ENCODE data around the gene ACOXL.
"Not testable (repeated sequence)": the region's sequence is repeated elsewhere in the genome, so short reads cannot be mapped to it uniquely, and the experiment has no call there.

ACOXL gene

DNA sequence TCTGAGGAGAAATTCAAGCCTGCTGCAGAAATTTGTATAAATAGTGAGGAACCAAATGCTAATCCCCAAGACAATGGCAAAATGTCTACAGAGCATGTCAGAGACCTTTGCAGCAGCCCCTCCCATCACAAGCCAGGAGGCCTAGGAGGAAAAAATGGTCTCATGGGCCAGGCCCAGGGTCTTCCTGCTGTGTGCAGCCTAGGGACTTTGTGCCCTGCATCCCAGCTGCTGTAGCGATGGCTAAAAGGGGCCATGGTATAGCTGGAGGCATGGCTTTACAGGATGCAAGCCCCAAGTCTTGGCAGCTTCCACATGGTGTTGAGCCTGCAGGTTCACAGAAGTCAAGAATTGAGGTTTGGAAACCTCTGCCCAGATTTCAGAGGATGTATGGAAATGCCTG, 197.2 kb downstream of the ACOXL start:
- DNase-seq (ENCODE audit: low read depth), result no peak

DNA sequence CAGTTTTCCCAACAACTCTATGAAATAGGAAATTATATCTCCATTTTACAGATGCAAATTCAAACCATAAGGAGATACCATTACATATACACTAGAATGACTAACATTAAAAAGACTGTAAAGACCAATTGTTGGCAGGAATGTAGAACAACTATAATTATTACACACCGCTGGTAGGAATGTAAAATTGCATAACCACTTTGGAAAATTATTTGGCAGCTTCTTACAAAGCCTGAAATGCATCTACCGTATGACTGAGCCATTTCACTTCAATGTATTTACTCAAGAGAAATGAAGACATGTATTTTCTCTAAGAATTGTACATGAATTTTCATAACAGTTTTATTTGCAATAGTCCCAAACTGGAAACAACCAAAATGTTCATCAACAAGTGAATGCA, 199.3 kb downstream of the ACOXL start:
- DNase-seq (ENCODE audit: low read depth), result no peak

DNA sequence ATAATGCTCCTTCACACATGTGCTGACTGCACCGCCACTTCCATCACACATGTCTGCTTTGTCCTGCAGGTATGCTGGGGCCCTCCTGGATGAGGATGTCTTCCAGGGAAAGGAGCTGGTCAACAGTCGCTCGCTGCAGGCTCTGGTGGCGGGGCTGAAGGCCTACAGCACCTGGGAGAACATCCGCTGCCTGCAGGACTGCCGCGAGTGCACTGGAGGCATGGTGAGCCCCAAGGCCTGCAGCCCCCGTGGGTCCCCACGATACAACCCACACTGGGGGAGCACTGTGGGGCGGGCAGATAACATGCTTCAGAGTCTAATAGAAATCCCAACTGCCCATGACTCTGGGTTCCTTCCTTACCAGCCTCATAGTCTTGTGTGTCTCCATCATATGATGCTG, 201.0 kb downstream of the ACOXL start:
- no peak for DNase-seq (ENCODE audit: low read depth)

DNA sequence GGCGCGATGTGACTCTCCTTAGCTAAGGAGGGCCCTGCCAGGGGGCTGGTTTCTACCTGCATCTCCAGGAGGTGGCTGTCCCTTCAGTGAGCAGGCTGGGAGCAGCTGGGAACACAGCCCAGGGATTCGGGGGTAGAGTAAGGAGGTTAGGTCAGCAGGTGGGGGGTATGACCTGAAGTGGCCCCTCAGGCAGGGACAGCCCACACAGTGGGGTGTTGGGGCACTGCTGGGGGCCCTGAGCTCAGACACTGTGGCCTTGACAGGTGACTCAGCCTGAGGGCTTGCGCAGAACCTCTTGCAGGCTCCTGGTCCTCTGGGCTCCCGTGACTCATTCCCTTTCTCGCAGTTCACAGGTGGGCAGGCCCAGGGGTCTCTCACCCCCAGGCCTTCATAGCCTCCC, 202.6 kb downstream of the ACOXL start:
- no peak for DNase-seq (ENCODE audit: low read depth)

DNA sequence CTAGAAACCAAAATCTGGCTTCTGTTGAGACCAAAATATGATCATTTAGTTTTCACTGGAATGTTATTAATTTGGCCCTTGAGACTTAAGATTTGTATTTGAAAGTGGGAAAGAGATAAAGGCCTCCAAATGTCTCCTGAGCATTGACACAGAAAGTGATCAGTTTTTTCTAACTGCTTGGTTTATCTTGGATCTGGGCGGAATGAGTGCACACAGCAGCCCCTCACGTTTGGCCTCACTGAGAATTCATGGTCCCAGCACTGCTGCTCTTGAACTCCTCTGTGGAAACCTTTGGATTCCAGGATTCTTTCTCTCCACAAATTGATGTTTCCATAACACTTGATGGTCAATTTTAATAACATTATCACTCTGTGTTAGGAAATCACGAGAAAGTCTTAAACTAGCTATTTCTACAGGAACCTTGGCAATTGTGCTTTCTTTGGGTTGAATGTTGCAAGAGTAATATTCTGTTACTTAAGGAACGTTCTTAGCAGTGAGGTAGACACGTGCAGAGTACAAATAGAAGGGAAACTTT, 208.1 kb downstream of the ACOXL start:
- DNase-seq (ENCODE audit: low read depth), result no peak

DNA sequence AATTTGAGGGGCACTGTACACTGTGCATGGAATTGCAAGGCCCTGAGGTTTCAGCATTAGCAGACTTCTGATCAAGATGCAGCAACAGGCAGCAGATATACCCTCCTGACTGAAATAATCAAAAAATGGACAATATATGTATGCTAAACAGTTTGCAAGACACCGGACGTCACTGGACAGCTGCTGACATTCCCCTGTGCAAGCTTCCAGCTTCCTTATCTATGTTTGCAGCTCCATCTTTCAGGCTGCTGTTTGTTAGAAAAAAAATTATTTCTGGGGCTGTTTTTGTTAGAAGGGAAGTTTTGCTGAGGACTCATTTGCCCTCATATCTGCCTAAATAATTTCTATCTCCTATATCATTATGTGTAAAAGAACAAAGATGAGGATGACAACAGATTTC, 208.9 kb downstream of the ACOXL start:
- DNase-seq (ENCODE audit: low read depth), result no peak

DNA sequence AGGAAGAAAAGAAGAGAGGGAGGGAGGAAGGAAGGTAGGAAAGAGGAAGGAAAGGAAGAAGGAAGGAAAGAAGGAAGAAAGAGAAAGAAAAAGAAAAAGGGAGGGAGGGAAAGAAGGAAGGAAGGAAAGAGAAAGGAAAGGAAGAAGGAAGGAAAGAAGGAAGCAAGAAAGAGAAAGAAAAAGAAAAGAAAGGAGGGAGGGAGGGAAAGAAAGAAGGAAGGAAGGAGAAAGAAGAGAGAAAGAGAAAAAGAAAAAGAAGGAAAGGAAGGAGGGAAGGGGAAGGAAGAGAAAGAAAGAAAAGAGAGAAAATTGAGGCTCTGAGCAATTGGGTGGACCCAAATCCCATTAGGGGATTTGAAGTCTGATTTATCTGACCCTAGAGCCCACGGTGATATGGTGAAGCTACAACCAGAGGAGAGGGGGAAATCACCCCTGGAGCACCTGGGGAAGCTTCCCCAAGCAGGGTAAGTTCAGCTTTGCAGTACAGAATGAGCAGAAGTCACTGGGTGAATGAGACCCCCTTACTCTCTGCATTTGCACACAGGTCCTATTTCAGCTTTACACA, 210.8 kb downstream of the ACOXL start:
- no peak for DNase-seq (ENCODE audit: low read depth)

DNA sequence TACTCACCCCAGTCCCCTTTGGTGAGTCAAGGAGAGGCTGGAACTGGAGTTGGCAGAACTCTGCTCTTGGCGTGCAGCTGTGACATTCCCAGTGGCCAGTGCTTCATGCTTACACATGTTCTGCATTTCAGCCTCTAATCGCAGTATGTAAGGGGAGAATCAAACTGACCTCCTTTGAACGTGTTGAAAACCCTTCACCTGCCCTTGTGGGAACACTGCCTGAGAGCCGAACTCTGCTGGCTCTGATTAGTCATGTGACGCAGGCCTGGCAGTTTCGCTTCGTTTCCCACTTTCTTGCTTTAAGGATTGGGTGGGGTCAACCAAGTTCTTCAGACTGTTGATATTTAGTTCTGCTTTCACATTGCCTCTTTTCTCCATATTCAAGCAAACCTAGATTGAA, 214.5 kb downstream of the ACOXL start:
- no peak for DNase-seq (ENCODE audit: low read depth)

DNA sequence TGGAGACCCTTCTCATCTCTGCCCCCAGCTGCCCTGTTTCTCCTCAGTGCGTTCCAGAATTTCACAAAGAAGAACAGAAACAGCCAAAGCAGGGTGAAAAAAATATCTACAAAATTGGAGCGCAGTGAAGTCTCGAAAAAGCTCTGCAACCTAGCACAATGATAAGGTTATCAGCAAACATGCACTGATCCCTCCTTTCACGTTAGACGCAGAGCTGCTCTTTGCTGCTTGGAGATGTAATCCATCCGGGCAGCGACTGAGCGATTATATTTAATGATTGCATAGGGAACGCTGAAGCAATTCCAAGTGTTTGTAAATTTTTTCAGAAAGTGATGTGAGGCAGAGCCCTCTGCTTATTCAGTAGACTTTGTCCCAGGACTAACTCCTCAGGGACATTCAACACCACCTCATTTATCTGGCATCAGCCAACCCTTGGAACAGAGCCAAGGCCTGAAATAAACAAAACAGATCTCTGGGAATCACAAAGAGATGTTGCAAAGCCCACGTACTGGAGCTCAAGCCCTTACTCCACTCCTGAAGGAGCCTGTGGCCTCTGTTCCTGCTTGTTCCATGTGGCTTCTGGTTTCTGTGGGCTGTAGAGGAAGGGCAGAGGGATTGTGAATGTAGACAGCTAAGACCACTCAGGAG, 215.8 kb downstream of the ACOXL start:
- DNase-seq (ENCODE audit: low read depth), result no peak

DNA sequence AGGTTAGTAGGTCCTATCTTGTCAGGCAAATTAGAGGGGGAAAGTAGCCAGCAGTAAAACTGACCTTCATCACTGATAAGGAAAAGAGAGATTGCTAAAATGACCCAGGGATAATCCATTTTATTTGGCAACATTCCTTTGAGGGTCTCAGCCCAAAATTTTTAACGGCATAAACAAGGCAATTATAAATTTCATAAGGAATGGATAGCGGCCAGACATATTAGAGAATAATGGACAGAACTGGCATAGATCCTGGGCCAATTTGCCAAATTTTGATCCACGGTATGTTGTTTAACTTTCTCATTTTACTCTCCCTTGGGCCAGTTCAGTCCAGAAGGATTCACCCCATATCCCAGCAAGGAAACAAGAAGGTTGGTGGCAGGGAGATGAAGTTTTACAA, 217.9 kb downstream of the ACOXL start:
- no peak for DNase-seq (ENCODE audit: low read depth)

DNA sequence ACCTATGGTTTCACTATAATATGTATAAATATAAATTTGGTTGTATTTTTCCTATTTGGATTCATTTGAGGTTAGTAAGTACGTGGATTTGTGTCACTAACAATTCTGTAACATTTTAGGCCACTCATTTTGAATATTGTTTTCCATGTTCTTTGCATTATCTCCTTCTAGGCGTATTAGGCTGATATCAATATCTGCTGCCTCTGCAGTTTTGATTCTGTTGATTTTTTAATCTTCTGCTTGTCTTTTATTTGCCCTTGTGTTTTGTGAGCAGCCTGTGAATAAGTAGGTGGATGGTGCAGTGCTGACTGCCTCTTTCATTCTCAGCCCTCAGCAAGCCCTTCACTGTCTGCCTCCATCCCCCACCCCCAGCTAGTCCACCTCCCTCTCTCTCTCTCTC, 222.7 kb downstream of the ACOXL start:
- DNase-seq (ENCODE audit: low read depth), result no peak

DNA sequence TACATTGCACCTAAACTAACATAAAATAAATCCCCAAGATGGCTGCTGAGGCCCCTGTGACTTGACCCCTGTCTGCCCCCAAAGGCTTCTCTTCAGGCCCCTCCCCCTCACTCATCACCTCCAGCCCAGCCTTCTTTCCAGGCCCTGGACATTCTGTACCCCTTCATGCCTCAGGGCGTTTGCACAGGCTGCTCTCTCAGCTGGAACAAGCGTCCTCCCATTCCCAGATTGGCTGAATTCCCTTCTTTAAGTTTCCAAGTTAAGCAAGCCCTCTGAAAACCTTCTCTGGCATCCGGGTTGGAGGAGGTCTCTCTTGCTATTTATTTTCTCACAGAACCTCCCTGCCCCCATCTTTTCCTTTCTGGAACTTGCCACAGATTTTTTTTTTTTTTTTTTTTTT, 223.2 kb downstream of the ACOXL start:
- DNase-seq (ENCODE audit: low read depth), result no peak

DNA sequence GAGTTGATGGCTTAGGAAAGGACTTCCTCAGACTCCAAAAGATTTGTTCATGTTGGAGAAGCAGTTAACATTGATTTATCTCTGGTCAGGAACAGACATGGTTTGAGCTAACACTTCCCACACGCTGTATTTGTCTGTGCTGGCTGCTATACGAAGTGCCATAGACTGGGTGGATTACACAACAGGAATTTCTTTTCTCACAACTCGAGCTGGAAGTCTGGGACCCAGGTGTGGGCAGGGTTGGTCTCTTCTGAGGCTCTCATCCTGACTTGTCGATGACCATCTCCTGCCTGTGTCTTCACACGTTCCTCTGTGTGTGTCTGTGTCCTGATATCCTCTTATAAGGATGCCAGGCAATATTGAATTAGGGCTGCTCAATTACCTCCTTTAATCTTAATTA, 224.9 kb downstream of the ACOXL start:
- no peak for DNase-seq (ENCODE audit: low read depth)

DNA sequence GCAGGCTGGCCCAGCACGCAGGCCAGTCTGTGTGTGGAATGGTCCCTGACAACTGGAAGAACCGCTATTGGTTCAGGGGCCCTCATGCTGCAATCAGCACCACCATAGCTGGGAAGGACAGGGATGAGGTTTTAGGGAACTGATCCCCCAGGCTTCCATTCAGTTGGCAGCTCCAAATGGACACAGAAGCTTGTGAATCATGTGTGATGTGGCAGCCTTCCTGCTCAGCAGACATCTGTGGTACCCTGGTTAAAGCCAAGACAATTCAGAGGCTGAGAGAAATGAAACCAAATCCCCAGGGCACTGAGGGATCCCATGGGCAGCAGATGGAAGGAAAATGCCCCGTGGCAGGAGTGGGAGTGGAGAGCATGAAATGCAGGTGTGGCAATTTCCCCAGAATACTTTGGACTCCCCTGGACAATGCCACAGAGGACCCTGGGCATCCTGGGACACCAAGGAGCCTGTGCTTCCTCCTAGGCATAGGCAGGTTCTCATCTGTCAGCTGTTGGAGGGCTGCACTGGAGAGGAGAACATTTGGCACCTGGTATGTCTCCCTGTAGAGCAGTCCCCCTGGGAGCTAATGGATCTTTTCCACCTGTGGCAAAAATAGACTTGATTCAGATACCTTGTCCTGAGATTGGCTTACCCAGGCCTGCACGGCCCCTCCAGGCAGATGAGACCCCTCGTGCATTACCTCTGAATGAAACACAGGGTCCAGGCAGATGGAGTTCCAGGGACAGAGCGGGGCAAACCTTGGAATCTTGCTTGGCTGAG, 226.2 kb downstream of the ACOXL start:
- no peak for DNase-seq (ENCODE audit: low read depth)

DNA sequence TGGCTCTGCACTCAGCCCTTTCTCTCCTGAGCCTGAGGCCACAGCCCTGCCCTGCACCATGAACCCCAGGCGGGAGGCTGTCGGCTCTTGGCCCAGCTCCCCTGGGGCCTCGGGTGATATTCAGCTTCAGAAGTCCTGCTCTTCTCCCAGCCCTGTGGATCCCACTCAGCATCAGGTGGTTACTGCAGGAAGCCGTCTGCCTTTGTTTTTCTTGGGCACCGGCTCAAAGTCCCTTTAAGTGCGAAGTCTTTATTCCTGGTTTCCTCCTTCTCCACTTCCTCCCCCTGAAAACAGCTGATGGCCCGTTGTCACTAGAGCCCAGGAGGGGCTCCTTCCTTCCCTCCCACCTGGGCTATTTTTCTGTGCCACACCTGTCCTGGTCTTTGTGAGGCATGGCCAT, 226.8 kb downstream of the ACOXL start:
- no peak for DNase-seq (ENCODE audit: low read depth)

DNA sequence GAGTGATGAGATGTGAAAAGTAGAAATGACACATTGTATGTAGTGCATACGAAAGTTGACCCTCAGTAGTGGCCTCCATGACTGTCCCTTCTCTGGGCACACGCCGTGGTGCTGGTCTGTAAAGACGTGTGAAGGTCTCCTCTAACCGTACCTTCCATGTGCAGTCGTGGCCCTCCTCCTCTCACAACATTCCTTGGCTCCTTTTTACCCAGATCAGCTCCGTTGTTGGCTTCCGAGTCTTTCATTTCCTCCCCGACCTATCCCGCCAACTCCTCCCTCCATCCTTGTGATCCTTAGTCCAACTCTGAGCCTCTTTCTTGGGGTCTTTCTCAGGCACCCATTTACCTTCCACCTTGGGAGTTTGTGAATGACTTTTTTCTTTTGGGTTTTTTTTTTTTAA, 227.9 kb downstream of the ACOXL start:
- no peak for DNase-seq (ENCODE audit: low read depth)

DNA sequence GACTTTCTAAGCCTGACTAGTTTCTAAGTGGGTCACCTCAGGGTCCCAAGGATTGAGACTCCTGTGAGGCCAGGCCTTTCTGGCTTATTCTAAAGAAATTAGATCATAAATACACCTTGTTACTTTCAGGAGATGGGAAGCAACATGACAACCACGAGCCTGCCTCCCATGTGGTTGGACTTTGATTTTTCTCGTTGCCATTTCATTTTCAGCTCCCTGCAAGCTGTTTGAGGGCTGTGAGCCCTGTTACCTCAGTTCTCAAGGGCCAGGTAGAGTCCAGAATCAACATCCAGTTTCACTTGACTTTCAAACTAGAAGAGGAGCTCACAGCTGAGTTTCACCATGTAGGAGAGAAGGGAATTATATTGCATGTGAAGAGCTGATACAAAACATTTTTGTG, 228.6 kb downstream of the ACOXL start:
- no peak for DNase-seq (ENCODE audit: low read depth)

DNA sequence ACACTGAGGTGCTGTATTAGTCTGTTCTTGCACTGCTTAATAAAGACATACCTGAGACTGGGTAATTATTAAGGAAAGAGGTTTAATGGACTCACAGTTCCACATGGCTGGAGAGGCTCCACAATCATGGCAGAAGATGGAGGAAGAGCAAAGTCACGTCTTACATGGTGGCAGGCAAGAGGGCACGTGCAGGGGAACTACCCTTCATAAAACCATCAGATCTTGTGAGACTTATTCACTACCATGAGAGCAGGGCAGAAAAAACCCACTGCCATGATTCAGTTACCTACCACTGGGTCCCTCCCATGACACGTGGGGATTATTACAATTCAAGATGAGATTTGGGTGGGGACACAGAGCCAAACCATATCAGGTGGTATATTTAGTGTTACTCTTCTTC, 229.3 kb downstream of the ACOXL start:
- not testable (repeated sequence) for DNase-seq (ENCODE audit: low read depth)

DNA sequence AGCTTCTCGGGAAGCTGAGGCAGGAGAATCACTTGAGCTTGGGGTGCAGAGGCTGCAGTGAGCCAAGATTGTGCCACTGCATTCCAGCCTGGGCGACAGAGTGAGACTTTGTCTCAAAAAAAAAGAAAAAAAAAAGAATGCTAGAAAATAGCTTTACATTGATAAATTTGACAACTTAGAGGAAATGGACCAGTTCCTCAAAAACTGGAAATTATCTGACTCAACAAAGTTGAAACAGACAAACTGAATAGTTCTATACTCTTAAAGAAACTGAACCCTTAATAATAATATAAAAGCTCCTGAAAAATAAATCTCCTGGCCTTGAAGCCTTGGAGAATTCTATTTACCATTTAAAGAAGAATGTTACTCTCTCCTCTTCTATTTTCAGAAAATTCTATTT, 237.3 kb downstream of the ACOXL start:
- no peak for DNase-seq (ENCODE audit: low read depth)

DNA sequence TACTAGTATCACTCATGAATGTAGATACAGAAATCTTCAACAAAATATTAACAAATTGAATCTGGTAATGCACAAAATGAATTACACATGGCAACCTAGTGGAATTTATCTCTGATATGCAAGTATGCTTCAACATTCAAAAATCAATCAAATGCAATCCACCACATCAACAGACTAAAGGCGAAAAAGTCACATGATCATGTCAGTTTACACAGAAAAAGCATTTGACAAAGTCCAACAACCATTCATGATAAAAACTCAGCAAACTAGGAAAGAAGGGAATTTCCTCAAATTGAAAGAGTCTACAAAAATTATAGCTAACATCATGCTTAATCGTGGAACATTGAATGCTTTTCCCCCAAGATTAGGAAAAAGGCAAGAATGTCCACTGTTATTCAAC, 237.8 kb downstream of the ACOXL start:
- DNase-seq (ENCODE audit: low read depth), result no peak

DNA sequence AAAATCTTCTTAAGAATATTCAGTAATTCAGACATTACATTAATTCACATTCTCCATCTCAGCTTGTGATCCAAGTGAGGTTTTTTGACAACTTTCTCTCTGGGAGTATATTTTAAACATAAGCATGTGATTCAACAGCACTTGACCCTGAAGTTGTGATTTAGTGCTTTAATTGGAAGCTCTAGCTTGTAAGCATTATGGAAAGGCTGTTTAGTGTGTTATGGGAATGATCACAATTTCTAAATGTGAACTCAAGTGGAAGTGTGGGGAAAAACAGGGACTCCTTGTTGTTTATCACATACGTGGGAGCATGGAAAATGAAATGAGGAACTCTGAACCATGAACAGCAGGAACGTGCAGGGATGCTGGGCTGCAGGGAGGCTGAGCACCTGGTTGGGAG, 239.4 kb downstream of the ACOXL start:
- DNase-seq (ENCODE audit: low read depth), result no peak

DNA sequence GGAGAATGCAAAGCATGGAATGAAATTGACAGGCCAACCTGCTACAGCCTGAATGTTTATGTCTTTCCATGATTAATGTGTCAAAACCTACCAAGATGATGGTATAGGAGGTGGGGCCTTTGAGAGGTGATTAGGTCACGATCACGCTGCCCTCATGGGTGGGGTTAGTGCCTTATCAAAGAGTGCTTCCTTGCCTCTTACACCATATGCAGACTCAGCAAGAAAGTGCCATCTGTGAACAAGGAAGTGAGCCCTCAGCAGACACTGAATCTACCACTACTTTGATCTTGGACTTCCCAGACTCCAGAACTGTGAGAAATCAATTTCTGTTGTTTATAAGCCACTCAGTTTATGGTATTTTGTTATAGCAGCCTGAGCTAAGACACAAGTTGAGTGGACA, 240.9 kb downstream of the ACOXL start:
- no peak for DNase-seq (ENCODE audit: low read depth)

DNA sequence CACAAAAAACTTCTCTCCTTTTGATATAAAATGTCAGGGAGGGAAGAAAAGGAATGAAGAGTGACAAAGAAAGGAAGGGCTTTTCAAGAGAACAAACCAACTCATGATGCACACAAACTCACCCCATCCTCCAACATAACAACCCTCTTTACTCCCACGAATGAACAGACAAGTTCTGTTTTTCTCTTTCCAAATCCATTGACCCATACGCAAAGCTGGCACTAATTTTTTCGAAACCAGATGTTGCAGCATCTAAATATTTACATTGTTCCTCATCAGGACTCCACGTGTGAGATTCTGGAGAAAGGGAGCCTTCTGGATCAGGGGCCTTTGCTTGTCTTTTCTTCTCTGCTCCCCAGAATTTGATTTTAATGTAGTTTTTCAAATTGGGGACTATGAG, 245.0 kb downstream of the ACOXL start:
- DNase-seq (ENCODE audit: low read depth), result no peak

DNA sequence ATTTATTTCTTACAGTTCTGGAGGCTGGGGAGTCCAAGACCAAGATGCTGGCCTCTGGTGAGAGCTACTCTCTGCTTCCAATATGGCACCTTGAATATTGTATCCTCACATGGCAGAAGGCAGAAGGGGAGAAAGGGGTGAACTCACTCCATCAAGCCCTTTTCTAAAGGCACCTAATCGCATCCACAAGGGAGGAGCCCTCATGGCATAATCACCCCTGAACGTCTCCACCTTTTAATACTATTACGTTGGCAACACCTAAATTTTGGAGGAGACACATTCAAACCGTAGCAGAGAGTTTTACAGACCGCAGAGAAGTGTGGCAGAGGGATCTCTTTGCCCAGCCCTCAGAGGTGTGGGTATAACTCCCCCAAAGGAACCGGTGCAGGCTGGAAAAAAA, 245.8 kb downstream of the ACOXL start:
- DNase-seq (ENCODE audit: low read depth), result no peak
